Measurements from ENCODE around the gene SCAF4. TPM values are rescaled to one million over a fixed set of nuclear protein-coding genes. Genes with fewer than 3 reads are reported as not detected.

SCAF4 gene
- total and polyA plus RNA-seq, 10 of the 15 experiments (the other 5 are each of a cell fraction or from before 2014, with no cell fraction given): 4.3 to 49.3 (median 16.0) TPM

DNA sequence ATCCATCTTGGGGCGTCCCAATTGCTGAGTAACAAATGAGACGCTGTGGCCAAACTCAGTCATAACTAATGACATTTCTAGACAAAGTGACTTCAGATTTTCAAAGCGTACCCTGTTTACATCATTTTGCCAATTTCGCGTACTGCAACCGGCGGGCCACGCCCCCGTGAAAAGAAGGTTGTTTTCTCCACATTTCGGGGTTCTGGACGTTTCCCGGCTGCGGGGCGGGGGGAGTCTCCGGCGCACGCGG is 72.7 kb downstream of the SCAF4 start (continued):
- TF ChIP-seq CEBPZ (IDR thresholded peaks at IDR 0.05; ENCODE audit: low read depth, low read length): no peak

DNA sequence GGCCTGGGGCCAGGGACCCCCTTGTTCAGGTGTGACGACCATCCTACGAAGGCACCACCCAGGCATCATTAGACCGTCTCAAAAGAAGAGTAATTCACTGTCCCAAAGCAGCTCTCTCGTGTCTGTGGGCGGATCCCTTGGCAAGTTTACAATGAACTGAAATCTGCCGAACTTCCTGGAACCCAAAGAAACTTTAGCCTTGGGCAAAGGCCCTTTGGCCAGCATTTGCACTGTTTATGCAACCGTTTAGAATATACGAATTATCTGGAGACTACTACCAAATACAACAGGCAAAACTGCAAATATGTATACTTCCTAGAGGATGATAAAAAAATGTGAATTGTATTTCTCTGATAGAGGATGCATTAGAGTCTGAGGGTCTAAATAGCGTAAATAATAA is 73.9 kb downstream of the SCAF4 start:
- no TSS peak for BruUV-seq (replicated peaks)
- in situ Hi-C loops (cut with MboI) (no loop called here), intact Hi-C loops (cut with micrococcal nuclease; ENCODE audit: unreplicated experiment) (loop anchor here (2.0 kb wide), 1 partner anchor 75 kb away; the partner anchor contains the start of gene SCAF4)
- Histone ChIP-seq H3K27ac (ENCODE audit: control insufficient read depth, insufficient read depth) (no peak overlapping the region), H3K4me3 (no peak overlapping the region), H4K20me1 (ENCODE audit: control insufficient read depth, insufficient read depth) (no peaks in the 10 kb centered on the region), H3K4me2 (ENCODE audit: control insufficient read depth, insufficient read depth) (no peak overlapping the region), H3K9me3 (replicated peaks; ENCODE audit: control insufficient read depth, insufficient read depth, low read length) (no peaks in the 10 kb centered on the region; the same call in 2 of the 3 replicates), H3K27me3 (replicated peaks in 1 of 2; ENCODE audit: control insufficient read depth in 2 of 2, insufficient read depth in 2 of 2, low read length in 1 of 2) (no peaks in the 10 kb centered on the region), H2AFZ (ENCODE audit: control insufficient read depth, low read depth, low read length) (no peak overlapping the region), H3K9ac (ENCODE audit: control insufficient read depth, insufficient read depth, low read length) (no peak overlapping the region), H3K79me2 (ENCODE audit: control insufficient read depth, insufficient read depth, low read length) (peaks cover 31% of the 10 kb centered on the region), H3K4me1 (ENCODE audit: control insufficient read depth, insufficient read depth, low read length) (peaks cover 9% of the 10 kb centered on the region), H3K36me3 (ENCODE audit: control insufficient read depth in 2 of 2, insufficient read depth in 2 of 2, low read length in 1 of 2) (no peaks in the 10 kb centered on the region; a peak in 1 of 4 replicates)
- no peak for DNase-seq (ENCODE audit: low read depth, low spot score)
- ChIA-PET POLR2A (no interaction called here), SMC1A (ENCODE audit: uncharacterized antibody, unreplicated experiment) (interaction anchor here (0.6 kb wide), 1 partner anchor 572 kb away, joined by 3 read pairs; no protein-coding TSS in a partner anchor), CTCF (no interaction called here), RAD21 (ENCODE audit: unreplicated experiment) (no interaction called here)
- FAIRE-seq: no peak
- no peak for TF ChIP-seq NR2F1 (conservative IDR thresholded peaks at IDR 0.05)
- TF ChIP-seq CREB1 (IDR thresholded peaks at IDR 0.05; ENCODE audit: low read depth): no peak
- TF ChIP-seq TARDBP (IDR thresholded peaks at IDR 0.05; ENCODE audit: borderline replicate concordance): no peak
- no peak for TF ChIP-seq HDAC2 (IDR thresholded peaks at IDR 0.05)
- no peak for TF ChIP-seq ZBTB33 (IDR thresholded peaks at IDR 0.05)
- TF ChIP-seq, protein P1, sequence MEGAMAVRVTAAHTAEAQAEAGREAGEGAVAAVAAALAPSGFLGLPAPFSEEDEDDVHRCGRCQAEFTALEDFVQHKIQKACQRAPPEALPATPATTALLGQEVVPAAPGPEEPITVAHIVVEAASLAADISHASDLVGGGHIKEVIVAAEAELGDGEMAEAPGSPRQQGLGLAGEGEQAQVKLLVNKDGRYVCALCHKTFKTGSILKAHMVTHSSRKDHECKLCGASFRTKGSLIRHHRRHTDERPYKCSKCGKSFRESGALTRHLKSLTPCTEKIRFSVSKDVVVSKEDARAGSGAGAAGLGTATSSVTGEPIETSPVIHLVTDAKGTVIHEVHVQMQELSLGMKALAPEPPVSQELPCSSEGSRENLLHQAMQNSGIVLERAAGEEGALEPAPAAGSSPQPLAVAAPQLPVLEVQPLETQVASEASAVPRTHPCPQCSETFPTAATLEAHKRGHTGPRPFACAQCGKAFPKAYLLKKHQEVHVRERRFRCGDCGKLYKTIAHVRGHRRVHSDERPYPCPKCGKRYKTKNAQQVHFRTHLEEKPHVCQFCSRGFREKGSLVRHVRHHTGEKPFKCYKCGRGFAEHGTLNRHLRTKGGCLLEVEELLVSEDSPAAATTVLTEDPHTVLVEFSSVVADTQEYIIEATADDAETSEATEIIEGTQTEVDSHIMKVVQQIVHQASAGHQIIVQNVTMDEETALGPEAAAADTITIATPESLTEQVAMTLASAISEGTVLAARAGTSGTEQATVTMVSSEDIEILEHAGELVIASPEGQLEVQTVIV (IDR thresholded peaks at IDR 0.05; ENCODE audit: borderline replicate concordance, partially characterized antibody): no peak
- TF ChIP-seq STAT3 (IDR thresholded peaks at IDR 0.05; ENCODE audit: low read depth, low read length): no peak
- WGBS (ENCODE audit: insufficient coverage, insufficient replicate concordance, low lambda C conversion rate, missing lambda C conversion rate): 94% methylated on average over 9 of the region's 9 CpGs
- no peak for ATAC-seq
